ENCODE data around the gene TECTA.

GRCh38 chr11:121053244-121053643 lies 47.8 kb upstream of the TECTA start:
- no peak for TF ChIP-seq CTCF (IDR thresholded peaks at IDR 0.05)
- no peak for TF ChIP-seq POLR2A (IDR thresholded peaks at IDR 0.05)
